ENCODE results near the gene DTX3L.

- no peak for TF ChIP-seq POLR2AphosphoS5 (IDR thresholded peaks at IDR 0.05)
- TF ChIP-seq, protein P1, sequence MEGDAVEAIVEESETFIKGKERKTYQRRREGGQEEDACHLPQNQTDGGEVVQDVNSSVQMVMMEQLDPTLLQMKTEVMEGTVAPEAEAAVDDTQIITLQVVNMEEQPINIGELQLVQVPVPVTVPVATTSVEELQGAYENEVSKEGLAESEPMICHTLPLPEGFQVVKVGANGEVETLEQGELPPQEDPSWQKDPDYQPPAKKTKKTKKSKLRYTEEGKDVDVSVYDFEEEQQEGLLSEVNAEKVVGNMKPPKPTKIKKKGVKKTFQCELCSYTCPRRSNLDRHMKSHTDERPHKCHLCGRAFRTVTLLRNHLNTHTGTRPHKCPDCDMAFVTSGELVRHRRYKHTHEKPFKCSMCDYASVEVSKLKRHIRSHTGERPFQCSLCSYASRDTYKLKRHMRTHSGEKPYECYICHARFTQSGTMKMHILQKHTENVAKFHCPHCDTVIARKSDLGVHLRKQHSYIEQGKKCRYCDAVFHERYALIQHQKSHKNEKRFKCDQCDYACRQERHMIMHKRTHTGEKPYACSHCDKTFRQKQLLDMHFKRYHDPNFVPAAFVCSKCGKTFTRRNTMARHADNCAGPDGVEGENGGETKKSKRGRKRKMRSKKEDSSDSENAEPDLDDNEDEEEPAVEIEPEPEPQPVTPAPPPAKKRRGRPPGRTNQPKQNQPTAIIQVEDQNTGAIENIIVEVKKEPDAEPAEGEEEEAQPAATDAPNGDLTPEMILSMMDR (IDR thresholded peaks at IDR 0.05), result no peak
These were observed 17.5 kb downstream of the DTX3L start for GRCh38 chr3:122581622-122582021.
